ENCODE data around the gene ANKRD33. TPM values are rescaled to one million over a fixed set of nuclear protein-coding genes. Genes with fewer than 3 reads are reported as not detected.

The ANKRD33 gene, protein sequence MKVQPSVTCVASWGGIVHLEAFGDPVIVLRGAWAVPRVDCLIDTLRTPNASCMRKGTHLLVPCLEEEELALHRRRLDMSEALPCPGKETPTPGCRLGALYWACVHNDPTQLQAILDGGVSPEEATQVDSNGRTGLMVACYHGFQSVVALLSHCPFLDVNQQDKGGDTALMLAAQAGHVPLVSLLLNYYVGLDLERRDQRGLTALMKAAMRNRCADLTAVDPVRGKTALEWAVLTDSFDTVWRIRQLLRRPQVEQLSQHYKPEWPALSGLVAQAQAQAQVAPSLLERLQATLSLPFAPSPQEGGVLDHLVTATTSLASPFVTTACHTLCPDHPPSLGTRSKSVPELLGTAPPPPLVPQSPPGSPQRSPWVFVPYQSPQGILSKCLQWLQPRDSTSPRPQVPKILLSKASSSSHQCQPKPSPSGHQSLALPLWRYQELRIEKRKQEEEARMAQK
- total RNA-seq = not detected in 2 replicates

DNA sequence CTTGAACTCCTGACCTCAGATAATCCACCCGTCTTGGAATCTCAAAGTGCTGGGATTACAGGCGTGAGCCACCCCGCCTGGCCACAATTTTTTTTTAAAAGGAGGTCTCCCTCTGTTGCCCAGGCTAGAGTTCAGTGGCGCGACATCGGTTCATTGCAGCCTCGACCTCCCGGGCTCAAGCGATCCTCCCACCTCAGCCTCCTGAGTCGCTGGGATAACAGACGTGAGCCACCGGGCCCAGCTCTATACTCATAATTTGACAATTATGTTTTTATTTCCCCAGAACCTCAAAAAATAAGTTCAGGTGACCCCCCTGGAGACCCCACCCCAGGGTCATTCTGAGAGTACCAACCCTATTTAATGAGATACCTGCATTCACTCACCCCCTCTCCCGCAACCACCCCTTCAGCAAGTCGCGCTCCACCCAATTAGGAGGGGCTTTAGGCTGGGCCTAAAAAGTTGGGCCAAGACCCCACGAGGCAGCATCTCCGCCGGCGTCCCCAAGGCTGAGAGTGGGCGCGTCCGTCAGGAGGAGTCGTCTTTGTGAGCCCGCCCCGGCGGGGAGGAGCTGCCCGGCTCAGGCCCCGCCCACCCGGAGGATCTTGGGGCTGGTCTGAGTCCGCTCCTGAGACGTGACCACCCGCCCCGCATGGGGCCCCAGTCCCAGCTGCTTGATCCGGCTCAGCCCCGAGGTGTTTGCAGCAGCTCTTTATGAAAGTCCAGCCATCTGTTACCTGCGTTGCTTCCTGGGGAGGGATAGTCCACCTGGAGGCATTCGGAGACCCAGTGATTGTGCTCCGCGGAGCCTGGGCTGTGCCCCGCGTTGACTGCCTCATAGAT is at the start of gene ANKRD33:
TSS of gene ANKRD33 (plus strand) at position 628 of the 840 bp plus-strand sequence. CDS start at position 712, 84 bp downstream.

DNA sequence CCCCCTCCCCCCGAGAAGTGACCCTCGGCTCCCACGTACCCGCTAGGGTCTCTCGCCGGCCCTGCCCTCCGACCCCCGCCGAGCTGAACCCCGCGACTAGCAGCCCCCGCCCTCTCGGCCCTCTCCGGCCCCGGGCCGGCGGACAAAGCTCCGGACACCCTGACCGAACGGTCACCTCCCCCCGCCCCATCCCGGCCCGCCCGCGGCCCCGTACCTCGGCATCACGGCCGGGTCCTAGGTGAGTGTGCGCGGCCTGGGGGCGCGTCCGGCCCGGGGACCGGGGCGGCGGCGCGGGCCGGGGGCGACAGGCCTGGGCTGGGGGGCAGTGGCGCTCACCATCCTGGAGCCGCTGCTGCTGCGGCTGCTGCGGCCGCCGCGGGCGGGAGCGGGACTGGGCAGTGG is 39.6 kb upstream of the ANKRD33 start, which contains the start of gene FIGNL2:
TSS of gene FIGNL2 (minus strand) at position 393 of the 402 bp plus-strand sequence. CDS start 26,305 bp downstream, outside the sequence.

DNA sequence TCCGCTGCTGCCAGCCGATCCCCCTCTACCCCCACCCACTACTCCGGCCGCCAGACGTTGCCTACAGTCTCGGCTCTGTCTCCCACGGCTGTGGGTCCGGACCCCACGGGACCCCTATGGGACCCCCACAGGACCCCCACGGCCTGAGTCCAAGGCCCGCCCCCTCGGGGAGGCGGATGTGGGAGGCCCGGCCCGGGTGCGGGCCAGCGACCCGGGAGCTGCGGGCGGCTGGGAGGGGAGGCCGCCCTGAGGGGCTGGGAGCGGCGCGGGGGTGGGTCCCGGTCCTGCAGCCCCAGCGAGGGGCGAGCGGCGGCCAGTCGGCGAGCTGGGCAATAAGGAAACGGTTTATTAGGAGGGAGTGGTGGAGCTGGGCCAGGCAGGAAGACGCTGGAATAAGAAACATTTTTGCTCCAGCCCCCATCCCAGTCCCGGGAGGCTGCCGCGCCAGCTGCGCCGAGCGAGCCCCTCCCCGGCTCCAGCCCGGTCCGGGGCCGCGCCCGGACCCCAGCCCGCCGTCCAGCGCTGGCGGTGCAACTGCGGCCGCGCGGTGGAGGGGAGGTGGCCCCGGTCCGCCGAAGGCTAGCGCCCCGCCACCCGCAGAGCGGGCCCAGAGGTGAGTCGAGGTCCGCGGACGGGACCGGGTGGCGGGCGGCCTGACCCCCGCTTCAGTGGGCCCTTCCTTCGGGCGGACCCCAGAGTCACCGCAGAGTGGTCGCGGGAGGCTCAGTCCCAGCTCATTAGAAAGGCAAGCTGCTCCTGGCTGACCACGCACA is 19.4 kb downstream of the ANKRD33 start, which contains the start of gene ACVRL1:
TSS of gene ACVRL1 (plus strand) at position 422 of the 773 bp plus-strand sequence. CDS start 4,971 bp downstream, outside the sequence.

Other genes with a start within 250 kb of the ANKRD33 start
- 0.36 and 0.65 TPM in 2 replicates for gene FIGNL2, start 39.4 kb upstream of the ANKRD33 start, total RNA-seq
- gene ACVRL1, start 19.4 kb downstream of the ANKRD33 start, total RNA-seq = 77.2 and 78.0 TPM in 2 replicates
- 10.7 and 13.1 TPM in 2 replicates for gene ACVR1B, start 63.6 kb downstream of the ANKRD33 start, total RNA-seq
- 12.5 and 15.1 TPM in 2 replicates for gene TAMALIN, start 118.8 kb downstream of the ANKRD33 start, total RNA-seq
- gene NR4A1, start 163.3 kb downstream of the ANKRD33 start, total RNA-seq = 4.2 and 6.2 TPM in 2 replicates
- 49.3 and 54.2 TPM in 2 replicates for gene ATG101, start 181.9 kb downstream of the ANKRD33 start, total RNA-seq
- gene SMIM41, start 191.6 kb downstream of the ANKRD33 start, total RNA-seq = 0.16 and 0.24 TPM in 2 replicates